Measurements from ENCODE around the gene BTBD7. TPM values are rescaled to one million over a fixed set of nuclear protein-coding genes. Genes with fewer than 3 reads are reported as not detected.

BTBD7 gene
- total and polyA plus RNA-seq, 2 donors (not counting 1 experiment from before 2014, with no cell fraction given), result 8.1 to 48.6 TPM

- Histone ChIP-seq H4K20me1 (ENCODE audit: control insufficient read depth, insufficient read depth, low read length, poor library complexity, severe bottlenecking) (peaks cover 62% of the 10 kb centered on the region), H2AFZ (ENCODE audit: insufficient read depth, low read depth, low read length, poor library complexity, severe bottlenecking) (no peak overlapping the region), H3K4me2 (replicated peaks; ENCODE audit: low read depth, low read length, poor library complexity, severe bottlenecking) (no peak overlapping the region), H3K9ac (ENCODE audit: low read length) (no peak overlapping the region), H3K4me1 (ENCODE audit: control insufficient read depth in 2 of 2, insufficient read depth in 2 of 2, low read length in 2 of 2) (peaks cover 2 to 7% of the 10 kb centered on the region in 2 donors), H3K4me3 (ENCODE audit: control extremely low read depth in 1 of 5, extremely low read depth in 1 of 5, insufficient read depth in 1 of 5, low read depth in 2 of 5, low read length in 4 of 5) (no peak overlapping the region), H3K79me2 (ENCODE audit: control insufficient read depth, insufficient read depth, low read length) (peaks cover 78% of the 10 kb centered on the region), H3K36me3 (replicated peaks in 1 of 2; ENCODE audit: control extremely low read depth in 1 of 2, control insufficient read depth in 1 of 2, extremely low read depth in 1 of 2, insufficient read depth in 2 of 2, low read length in 1 of 2) (no peaks in the 10 kb centered on the region), H3K27me3 (replicated peaks in 1 of 4; ENCODE audit: control extremely low read depth in 1 of 4, control insufficient read depth in 3 of 4, insufficient read depth in 4 of 4, low read length in 3 of 4) (no peaks in the 10 kb centered on the region), H3K9me3 (ENCODE audit: control extremely low read depth in 1 of 3, control insufficient read depth in 2 of 3, insufficient read depth in 1 of 3, low read length in 2 of 3) (no peaks in the 10 kb centered on the region), H3K27ac (ENCODE audit: low read length in 2 of 2) (no peak overlapping the region)
- CTCF ChIA-PET, result no interaction called here
- intact Hi-C loops (cut with micrococcal nuclease), result no loop called here
- Mint-ChIP-seq H3K27me3 (no peaks in the 10 kb centered on the region), H3K4me3 (no peak overlapping the region), H3K27ac (no peak overlapping the region), H3K4me1 (peaks cover 40% of the 10 kb centered on the region), H3K9me3 (ENCODE audit: insufficient read depth) (no peaks in the 10 kb centered on the region)
- ATAC-seq (ENCODE audit: low read depth), result no peak
- POLR2A ChIA-PET, result interaction anchor here (0.7 kb wide), 1 partner anchor 32 kb away, joined by 6 read pairs; no protein-coding TSS in a partner anchor
- TF ChIP-seq CTCF (IDR thresholded peaks at IDR 0.05), result no peak
- TF ChIP-seq EZH2 (IDR thresholded peaks at IDR 0.05; ENCODE audit: borderline replicate concordance, insufficient read depth, low read depth, low read length, poor library complexity, severe bottlenecking), result no peak
- no peak for DNase-seq
- WGBS (ENCODE audit: insufficient coverage), result 100% methylated on average over 1 of the region's 2 CpGs
These were observed 23.3 kb downstream of the BTBD7 start for GRCh38 chr14:93309427-93309966.

GRCh38 chr14:93308686-93309345 lies 24.0 kb downstream of the BTBD7 start:
- ATAC-seq (ENCODE audit: low read depth), result no peak
- H3K4me1 ChIP-seq (ENCODE audit: control insufficient read depth in 2 of 2, insufficient read depth in 2 of 2, low read length in 2 of 2), result peaks cover 2 to 7% of the 10 kb centered on the region in 2 donors
- no peaks in the 10 kb centered on the region for H3K27me3 ChIP-seq (replicated peaks in 1 of 4; ENCODE audit: control extremely low read depth in 1 of 4, control insufficient read depth in 3 of 4, insufficient read depth in 4 of 4, low read length in 3 of 4)
- H3K9ac ChIP-seq (ENCODE audit: low read length), result no peak overlapping the region
- H3K27me3 Mint-ChIP-seq, result no peaks in the 10 kb centered on the region
- intact Hi-C loops (cut with micrococcal nuclease), result no loop called here
- H3K4me1 Mint-ChIP-seq, result peaks cover 43% of the 10 kb centered on the region
- H3K27ac ChIP-seq (ENCODE audit: low read length in 2 of 2), result no peak overlapping the region
- H3K4me3 ChIP-seq (ENCODE audit: control extremely low read depth in 1 of 5, extremely low read depth in 1 of 5, insufficient read depth in 1 of 5, low read depth in 2 of 5, low read length in 4 of 5), result no peak overlapping the region
- H3K9me3 ChIP-seq (ENCODE audit: control extremely low read depth in 1 of 3, control insufficient read depth in 2 of 3, insufficient read depth in 1 of 3, low read length in 2 of 3), result no peaks in the 10 kb centered on the region
- peaks cover 64% of the 10 kb centered on the region for H4K20me1 ChIP-seq (ENCODE audit: control insufficient read depth, insufficient read depth, low read length, poor library complexity, severe bottlenecking)
- H3K4me2 ChIP-seq (replicated peaks; ENCODE audit: low read depth, low read length, poor library complexity, severe bottlenecking), result no peak overlapping the region
- peaks cover 82% of the 10 kb centered on the region for H3K79me2 ChIP-seq (ENCODE audit: control insufficient read depth, insufficient read depth, low read length)
- ChIA-PET POLR2A (interaction anchor here (0.7 kb wide), 1 partner anchor 33 kb away, joined by 6 read pairs; no protein-coding TSS in a partner anchor), CTCF (no interaction called here)
- no peaks in the 10 kb centered on the region for H3K36me3 ChIP-seq (replicated peaks in 1 of 2; ENCODE audit: control extremely low read depth in 1 of 2, control insufficient read depth in 1 of 2, extremely low read depth in 1 of 2, insufficient read depth in 2 of 2, low read length in 1 of 2)
- H2AFZ ChIP-seq (ENCODE audit: insufficient read depth, low read depth, low read length, poor library complexity, severe bottlenecking), result no peak overlapping the region
- H3K27ac Mint-ChIP-seq, result no peak overlapping the region
- no peaks in the 10 kb centered on the region for H3K9me3 Mint-ChIP-seq (ENCODE audit: insufficient read depth)
- no peak for DNase-seq
- TF ChIP-seq CTCF (IDR thresholded peaks at IDR 0.05), result no peak
- TF ChIP-seq EZH2 (IDR thresholded peaks at IDR 0.05; ENCODE audit: borderline replicate concordance, insufficient read depth, low read depth, low read length, poor library complexity, severe bottlenecking), result no peak
- H3K4me3 Mint-ChIP-seq, result no peak overlapping the region
- WGBS (ENCODE audit: insufficient coverage), result 89% methylated on average over 1 of the region's 2 CpGs
